M059J (cell line): Measurements from ENCODE around the gene TRAF5. TPM values are rescaled to one million over a fixed set of nuclear protein-coding genes. Genes with fewer than 3 reads are reported as not detected.
"Not testable (repeated sequence)": the region's sequence is repeated elsewhere in the genome, so short reads cannot be mapped to it uniquely, and the experiment has no call there.

Experiments
- DNase-seq: peaks from one replicate; pipeline ENCODE4 v3.0.0-alpha.2; 2012; ENCODE audit warnings: low read depth
- total RNA-seq: library from RNA; depleted of rRNA; stranded (reverse); fragments of >200 nt; shearing (Covaris generic); gene quantifications from 2 replicates; pipeline ENCODE4 v1.2.3, GENCODE V29; 2014

The TRAF5 gene
- total RNA-seq, 1 experiment from 2014 or later: 3.1 TPM

- DNase-seq: peak; percentile 17
Observed at GRCh38 chr1:211377539-211378450, 51.2 kb downstream of the TRAF5 start.

DNA sequence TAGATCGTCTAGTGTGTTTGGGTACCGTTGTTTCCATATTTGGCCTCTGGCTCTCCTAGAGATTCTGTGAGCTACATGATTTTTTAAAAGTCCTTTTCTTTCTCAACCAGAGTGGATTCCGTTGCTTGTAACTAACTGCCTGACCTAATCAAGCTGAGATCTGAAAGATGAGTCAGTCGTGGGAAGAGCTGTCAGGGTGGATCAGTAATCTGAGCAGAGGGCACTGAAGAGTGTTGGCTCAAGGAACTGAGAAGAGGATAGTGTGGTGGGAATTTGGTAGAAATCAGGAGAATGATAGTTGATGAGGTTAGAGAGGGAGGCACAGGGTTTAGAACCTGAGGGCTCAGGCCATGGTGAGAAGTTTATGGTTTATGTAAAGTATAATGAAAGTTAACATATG lies 52.2 kb downstream of the TRAF5 start:
- DNase-seq: peak; percentile 78

DNA sequence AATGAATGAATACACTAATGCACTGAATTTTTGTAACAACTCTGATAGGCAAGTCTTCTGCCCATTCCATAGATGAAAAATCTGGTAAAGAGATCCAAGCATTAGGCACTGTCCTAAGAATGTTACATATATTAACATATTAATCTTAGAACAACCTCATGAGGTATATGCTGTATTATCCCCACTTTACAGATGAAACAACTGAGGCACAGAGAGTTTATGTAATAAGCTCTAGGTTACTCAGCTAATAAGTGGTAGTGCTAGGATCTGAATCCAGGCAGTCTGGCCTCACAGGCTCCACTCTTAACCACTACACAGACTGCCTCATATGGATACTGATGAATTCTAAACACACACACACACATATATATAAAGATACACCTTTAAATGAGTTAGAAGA lies 52.8 kb downstream of the TRAF5 start:
- no peak for DNase-seq

- DNase-seq: no peak
Observed at GRCh38 chr1:211381481-211382181, 55.0 kb downstream of the TRAF5 start.

GRCh38 chr1:211382182-211382713 lies 55.6 kb downstream of the TRAF5 start:
- DNase-seq: no peak

- peak; percentile 93 for DNase-seq
Observed at GRCh38 chr1:211382714-211383480, 56.3 kb downstream of the TRAF5 start.

GRCh38 chr1:211384524-211384923 lies 57.9 kb downstream of the TRAF5 start:
- DNase-seq: no peak

- DNase-seq: no peak
Observed at GRCh38 chr1:211386921-211387320, 60.3 kb downstream of the TRAF5 start.

DNA sequence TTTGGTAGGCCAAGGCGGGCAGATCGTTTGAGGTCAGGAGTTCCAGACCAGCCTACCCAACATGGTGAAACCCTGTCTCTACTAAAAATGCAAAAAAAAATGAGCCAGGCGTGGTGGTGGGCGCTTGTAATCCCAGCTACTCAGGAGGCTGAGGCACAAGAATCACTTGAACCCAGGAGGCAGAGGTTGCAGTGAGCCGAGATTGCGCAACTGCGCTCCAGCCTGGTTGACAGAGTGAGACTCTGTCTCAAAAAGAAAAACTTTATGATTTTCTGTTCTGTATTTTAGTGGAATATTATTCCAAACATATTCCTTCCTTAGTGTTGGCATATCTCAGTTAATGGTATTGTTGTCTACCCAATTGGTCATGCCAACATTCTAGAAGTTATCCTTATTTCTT lies 64.2 kb downstream of the TRAF5 start:
- DNase-seq: not testable (repeated sequence)

GRCh38 chr1:211393203-211393602 lies 66.6 kb downstream of the TRAF5 start:
- DNase-seq: no peak

DNA sequence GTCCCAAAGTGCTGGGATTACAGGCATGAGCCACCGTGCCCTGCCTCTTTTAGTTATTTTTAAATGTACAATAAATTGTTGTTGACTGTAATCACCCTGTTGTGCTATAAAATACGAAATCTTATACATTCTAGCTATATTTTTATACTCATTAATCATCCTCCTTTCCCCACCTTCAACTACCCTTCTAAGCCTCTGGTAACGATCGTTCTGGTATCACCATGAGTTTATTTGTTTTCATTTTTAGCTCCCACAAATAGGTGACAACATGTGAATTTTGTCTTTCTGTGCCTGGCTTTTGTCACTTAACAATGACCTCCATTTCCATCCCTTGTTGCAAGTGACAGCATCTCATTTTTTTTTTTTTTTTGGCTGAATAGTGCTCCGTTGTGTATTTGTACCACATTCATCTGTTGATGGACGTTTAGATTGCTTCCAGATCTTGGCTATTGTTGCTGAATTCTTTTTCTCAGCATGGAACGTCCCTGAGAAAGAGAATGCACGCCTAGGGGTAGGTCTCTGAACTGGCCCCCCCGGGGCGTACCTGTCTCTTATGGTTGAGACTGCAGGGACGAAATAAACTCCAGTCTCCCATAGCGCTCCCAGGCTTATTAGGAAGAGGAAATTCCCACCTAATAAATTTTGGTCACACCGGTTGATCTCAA lies 71.8 kb downstream of the TRAF5 start:
- DNase-seq: not testable (repeated sequence)

GRCh38 chr1:211399851-211400393 lies 73.3 kb downstream of the TRAF5 start:
- not testable (repeated sequence) for DNase-seq

- DNase-seq: not testable (repeated sequence)
Observed at GRCh38 chr1:211401751-211402150, 75.1 kb downstream of the TRAF5 start.

DNA sequence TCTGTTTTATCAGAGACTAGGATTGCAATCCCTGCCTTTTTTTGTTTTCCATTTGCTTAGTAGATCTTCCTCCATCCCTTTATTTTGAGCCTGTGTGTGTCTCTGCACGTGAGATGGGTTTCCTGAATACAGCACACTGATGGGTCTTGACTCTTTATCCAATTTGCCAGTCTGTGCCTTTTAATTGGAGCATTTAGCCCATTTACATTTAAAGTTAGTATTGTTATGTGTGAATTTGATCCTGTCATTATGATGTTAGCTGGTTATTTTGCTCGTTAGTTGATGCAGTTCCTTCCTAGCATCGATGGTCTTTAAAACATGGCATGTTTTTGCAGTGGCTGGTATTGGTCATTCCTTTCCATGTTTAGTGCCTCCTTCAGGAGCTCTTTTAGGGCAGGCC lies 79.5 kb downstream of the TRAF5 start:
- DNase-seq: not testable (repeated sequence)

DNA sequence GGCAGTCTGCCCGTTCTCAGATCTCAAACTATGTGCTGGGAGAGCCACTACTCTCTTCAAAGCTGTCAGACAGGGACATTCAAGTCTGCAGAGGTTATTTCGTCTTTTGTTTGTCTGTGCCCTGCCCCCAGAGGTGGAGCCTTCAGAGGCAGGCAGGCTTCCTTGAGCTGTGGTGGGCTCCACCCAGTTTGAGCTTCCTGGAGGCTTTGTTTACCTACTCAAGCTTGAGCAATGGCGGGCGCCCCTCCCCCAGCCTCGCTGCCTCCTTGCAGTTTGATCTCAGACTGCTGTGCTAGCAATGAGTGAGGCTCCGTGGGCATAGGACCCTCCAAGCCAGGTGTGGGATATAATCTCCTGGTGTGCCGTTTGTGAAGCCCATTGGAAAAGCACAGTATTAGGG lies 81.1 kb downstream of the TRAF5 start:
- DNase-seq: not testable (repeated sequence)

DNA sequence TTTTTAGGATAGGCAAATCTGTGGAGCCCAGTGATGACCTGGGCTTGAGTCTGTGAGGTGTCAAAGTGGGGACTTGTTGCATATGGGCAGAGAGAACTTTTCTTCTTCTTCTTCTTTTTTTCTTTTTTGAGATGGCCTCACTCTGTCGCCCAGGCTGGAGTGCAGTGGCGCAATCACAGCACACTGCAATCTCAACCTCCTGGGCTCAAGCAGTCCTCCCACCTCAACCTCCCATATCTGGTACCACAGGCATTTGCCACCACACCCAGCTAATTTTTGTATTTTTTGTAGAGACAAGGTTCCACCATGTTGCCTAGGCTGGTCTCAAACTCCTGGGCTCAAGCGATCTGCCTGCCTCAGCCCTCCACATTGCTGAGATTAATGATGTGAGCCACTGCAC lies 85.0 kb downstream of the TRAF5 start:
- DNase-seq: no peak

DNA sequence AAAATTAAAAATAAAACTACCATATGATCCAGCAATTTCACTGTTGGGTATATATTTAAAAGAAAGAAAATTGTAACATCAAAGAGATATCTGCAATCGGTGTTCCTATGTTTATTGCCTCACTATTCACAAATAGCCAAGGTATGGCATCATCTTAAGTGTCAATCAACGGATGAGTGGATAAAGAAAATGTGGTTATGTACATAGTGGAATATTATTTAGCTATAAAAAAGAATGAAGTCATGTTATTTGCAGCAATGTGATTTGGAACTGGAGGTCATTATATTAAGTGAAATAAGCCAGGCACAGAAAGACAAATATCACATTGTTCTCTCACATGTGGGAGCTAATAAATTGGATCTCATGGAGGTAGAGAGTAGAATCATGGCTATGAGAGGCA lies 89.1 kb downstream of the TRAF5 start:
- peak; percentile 3 for DNase-seq

DNA sequence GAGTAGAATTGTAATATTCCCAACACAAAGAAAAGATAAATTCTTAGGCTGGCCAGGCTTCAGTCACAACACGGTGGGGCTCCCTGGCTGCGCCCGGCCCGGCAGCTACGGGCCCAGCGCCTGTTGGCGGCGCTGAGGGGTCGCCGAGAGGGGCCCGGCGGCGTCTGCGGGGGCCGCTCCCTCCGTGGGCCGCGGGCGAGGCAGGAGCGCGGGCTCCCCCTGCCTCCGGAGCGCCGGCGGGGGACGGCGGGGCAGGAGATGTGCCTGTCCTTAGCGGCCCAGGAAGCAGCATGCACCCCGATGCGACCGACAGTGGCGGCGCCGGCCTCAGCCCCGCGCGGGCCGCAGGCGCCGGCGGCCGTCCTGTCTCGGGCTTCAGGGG lies 89.6 kb downstream of the TRAF5 start:
- DNase-seq: peak; percentile 9

- DNase-seq: peak; percentile 76
Observed at GRCh38 chr1:211416628-211417323, 90.1 kb downstream of the TRAF5 start.

GRCh38 chr1:211420389-211420788 lies 93.8 kb downstream of the TRAF5 start:
- DNase-seq: peak; percentile 78
